Stimulated activated CD4-positive, alpha-beta T cell treated with anti-CD3 and anti-CD28 coated beads, TNF-alpha, amount 100 ng/mL, for 24 hours (primary cell): ENCODE data around the gene PROX1.

Experiments used
- DNase-seq, 3 experiments: peaks; one replicate each; pipeline ENCODE4 v3.0.0-alpha.2; 2020; ENCODE audit warnings: low read depth in 3 of 3

The PROX1 gene

DNA sequence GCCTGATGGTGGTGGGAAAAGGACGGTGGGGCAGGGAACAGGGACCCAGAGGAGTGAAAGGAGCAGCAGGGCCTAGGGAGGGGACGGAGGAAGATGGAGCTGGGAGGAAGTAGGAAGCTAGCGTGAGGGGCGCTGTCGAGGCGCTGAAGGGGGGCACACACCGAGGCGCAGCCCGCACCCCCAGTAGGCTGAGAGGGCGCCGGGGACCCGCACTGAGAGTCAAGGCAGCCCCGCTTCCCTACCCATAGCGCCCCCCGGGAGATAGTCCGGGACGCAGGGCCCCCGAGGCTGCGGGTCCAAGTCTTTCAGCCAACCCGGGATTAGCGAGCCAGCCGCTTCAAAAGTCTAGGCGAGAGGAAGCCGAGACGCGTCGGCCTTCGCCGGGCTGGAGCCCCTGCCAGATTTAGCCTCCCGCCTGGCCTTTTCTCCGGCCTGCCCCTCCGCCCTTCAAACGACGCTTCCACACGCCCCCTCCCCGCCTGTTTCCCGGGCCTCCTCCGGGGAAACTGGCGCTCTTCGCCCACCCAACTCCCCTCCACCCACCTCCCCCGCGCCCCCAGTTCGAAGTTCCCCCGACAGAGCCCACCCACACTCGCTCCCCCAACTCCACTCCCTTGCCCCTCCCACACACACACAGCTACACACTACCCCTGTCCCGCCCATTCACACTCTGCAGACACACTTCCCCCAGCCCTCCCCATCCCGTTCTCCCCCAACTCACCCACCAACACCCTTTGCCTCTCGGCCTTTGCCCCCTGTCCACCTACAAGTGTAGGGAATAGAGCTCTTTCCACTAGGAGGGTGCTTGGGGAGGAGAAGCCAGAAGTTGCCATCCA, 7.8 kb upstream of the PROX1 start:
- no peak for DNase-seq

DNA sequence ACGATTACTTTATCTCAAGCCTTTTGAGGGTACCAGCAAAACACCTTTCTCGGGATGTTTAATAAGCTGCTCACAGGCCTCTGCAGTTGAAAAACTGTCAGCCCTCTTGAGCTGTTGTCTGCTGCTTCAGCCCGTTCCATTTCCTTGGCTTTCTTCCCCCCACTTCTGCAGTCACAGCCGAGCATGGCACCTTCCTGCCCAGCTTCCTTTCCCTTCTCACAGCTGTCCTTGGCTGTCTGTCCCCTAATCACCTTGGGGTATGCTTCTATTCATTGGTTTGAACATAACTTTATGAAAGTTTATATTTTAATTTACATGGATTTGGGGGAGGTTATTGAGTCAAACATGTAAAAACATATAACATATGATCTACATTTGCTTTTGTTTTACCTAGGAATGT, 6.9 kb upstream of the PROX1 start:
- DNase-seq = no peak

DNA sequence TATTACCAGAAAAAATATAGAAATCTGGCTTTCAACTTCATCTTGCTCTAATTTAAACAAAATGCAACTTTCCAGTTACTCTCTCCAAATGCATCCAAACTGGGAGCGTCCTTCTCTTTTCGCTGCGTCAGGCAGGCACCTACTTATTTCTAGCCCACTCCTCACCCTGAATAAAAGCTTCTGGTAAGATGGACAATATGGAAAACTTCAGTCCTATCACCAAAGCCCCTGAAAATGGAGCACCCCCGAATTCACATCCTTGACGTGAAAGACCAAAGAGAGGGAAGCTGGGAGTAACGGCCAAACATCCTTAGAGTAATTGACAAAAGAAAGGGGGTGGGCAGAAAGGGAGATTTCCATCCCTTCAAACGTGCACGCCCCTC, 5.5 kb upstream of the PROX1 start:
- no peak for DNase-seq

DNA sequence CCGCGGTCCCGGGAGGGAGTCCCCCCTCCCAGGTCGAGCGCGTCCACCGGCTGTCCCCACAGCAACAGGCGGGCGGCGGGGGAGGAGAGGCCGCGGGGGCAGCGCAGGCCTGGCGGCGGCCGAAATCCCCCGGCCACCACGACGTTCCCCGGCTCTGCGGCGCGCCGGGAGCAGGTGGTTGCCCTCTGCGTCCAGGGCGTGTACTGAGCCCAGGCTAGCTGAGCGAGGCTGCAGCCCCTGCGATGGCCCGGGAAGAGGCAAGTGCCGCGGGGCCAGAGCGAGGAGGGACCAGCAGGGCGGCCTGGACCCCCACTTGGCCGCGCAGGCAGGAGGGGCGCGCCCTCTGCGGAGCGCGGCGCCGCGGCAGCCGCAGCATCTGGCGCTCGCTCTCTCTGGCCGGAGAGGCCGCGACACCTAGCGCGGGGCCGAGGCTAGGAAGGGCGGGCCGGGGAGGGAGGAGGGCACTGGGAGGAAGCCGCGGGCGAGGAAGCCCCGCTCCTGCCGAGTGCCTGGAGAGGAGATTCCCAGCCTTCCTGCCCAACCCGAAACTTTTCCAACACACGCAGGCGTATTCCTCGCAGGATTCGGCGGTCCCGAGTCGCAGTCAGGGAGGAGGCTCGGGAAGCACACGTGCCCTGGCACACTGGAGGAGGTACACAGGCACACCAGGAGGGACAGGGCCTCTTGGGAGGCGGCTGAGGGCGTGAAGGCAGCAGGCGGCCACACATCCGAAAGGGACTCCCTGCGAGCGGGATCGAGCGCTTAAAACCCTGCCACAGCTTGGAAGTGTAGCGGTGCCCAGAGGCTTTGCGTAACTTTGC, 4.9 kb upstream of the PROX1 start:
- DNase-seq = no peak

DNA sequence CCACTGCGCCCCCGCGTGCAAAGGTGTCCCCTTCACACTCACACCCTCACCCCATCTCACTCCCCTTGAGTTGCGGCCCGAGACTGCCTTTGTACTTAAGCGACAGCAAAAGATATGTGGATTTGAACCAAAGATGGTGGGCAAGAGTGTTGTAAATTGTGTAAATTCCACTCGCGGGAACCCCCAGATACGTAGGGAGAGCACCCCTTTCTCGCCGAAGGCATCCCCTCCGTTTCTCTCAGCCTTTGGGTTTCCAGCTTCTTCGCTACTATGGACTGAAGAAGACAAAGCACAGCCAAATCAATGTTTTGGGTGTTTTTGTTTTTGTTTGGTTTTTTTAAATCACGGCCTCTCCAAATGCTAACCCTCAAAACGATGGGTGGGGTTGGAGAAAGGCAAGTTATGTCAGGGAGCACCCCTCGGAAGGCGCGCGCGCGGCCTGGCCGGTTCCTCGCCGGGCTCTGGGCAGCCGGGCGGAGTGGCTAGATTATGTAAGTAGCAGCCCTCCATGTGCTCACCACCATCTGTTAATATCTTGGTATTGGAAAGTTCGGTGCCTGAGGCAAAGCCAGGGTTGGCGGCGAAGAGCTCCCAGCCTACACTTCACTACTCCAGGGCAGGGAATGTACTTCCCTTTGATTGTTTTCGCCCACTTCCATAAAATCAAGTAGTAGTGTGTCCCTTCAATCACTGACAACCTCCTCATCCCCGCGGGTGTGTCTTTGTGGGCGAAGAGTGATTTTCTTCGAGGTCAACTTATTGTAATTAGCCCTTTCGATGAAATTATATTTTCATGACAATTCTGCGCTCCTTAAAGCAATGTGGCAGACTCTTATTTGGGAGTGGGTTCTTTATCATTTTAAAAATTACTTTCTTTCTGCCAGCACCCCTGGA, 4.0 kb upstream of the PROX1 start:
- no peak for DNase-seq

DNA sequence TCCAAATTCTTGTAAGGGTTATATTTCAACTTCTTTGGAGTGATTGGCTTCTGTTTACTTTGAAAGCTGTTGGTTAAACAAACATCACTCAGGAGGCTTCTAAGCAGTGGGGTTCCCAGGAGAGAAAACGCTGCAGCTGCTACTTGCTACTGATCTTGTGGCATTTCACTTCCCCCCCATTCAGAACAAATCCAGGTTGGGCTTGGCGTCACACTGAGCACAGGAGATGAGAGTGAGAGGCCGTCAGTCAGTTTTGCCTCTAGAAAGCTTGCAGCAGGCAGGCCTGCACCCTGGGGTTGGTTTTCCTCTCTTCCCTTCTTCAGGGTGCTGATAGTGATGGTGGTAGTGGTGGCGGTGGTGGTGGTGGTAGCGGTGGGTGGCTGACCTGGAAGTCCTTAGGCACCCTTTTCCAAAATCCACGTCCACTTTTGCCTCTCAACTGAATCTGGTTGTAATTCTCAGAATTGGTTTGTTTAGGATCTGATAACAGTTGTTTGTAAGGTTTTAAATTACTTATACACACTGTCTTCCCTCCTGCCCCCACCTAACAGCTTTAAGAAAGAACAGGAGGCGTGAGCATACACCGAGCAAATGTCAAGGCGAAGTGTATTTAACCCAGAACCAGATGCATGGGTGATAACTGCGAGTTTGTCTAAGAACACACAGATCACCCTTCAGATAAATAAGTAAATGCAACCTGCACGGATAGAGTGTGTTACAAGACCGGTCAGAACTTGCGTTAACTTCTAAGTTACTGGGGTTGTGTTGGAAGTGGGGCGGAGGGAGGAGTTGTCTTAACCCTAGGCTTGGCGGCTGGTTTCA, 3.2 kb upstream of the PROX1 start:
- DNase-seq = no peak

DNA sequence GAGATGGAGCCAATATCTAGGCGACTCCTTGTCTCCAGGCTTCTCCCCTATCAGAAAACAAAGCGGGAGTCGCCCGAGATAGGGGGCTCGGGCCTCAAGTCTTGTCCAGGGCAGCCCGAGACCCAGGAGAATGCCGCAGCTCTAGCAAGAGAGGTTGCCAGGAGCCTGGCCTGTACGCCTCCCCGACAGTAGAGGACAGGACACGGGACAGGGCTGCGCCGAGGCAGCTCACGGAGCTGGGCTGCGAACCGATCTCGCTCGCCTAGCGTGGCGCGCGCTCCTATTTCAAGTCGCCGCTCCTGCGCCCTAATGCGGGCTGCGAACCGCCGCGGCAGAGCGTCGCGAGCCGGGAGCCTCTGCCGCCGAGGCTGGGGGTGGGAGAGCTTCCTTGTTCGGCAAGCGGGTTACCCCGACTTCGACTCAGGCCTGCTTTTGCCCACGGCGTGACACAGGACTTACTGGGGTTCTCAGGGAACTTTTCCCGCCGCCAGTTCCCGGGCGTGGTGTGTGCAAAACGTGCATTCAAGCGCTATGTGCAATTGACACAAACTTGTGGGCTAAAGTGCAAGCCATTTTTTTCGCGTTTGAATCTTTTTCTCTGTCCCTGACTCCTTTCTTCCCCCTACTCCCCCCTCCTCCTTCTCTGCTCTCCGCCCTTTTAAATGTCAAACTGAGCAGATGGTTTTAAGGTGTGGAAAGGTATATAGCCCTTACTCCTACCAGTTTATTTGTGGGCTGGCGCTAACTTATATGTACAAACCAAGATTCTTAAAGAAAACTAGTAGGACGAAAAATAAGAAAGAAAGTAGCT, 2.4 kb upstream of the PROX1 start:
- DNase-seq = peak in 1 of 3 experiments; percentile 15

DNA sequence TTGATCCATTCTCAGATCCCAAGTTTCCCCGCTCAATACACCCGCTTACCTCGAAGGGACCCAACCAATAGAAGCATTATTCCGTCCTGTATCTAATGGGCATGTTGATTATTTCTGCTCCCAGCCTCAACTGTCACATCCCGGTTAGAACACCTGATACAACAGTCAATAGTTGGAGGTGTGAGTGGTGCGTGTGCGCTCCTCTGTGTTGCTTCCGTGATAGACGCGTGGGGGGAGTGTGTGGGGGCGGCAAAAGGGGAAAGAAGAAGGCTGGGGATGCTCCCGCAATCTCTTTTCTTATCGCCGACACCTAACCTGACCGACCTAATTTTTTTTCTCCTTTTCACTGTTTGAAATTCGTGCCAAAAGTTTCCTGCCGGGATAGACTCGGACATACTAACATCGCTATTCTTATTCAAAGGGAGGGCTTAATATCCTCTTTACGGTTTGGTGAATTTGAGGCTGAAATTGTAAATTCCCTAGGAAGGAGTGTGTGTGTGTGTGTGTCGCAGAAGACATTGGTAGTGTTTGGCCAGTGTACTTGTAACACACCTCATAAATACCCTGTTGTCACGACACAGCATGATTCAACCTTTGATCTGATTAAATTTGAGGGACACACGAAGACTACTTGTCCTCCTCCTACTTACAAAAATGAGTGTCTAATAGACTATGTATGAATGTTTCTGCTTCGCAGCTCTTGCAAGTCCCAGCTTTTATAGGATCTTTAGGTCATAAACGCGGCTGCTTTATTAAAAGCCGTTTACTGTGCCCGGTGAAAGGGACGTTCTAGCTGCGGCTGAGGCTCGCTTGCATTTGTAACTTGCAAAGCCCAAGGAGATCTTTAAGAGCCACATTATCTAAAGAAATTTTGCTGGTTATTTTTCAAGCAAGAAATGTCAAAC, 1.5 kb upstream of the PROX1 start:
- no peak for DNase-seq

DNA sequence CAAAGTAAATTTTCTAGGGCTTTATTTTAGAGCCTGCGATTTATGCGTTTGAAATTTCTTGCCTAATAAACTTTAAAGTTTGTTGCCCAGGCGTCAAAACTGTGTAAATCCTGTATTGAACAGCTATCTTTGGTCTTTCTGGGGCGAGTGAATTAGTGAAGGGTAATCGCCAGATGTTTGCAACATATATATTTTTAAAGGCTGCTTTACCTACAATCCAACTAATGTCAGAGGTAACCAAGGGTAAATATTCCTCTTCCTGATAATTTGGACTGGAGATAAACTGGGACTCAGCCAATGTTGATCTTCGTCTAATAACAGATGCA, 885 bp upstream of the PROX1 start:
- DNase-seq = no peak

DNA sequence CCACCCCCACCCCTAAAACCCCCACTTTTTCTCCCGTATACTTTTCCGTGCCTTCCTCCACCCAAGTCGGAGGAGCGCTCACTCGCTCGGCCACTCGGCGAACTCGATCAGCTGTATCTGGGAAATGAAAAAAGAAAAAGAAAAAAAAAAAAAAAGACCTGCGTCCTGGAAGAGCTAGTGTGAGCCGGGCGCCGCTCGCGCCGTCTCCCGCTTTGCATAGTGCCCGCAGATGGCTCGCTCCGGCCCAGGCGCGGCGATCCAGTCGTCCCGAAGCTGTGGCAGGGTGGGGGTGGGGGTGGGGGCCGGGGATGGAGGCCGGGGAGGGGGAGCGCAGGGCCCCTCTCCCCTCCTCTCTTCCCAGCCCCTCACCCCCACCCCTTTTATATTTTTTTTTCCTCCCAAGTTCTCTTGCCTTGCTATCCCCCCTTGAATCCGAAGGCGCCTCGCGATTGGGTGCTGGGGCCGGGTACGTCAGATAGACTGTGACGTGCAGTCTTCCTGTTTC, 299 bp upstream of the PROX1 start:
- peak in 2 of 3 experiments; percentile 7 to 44 for DNase-seq

DNA sequence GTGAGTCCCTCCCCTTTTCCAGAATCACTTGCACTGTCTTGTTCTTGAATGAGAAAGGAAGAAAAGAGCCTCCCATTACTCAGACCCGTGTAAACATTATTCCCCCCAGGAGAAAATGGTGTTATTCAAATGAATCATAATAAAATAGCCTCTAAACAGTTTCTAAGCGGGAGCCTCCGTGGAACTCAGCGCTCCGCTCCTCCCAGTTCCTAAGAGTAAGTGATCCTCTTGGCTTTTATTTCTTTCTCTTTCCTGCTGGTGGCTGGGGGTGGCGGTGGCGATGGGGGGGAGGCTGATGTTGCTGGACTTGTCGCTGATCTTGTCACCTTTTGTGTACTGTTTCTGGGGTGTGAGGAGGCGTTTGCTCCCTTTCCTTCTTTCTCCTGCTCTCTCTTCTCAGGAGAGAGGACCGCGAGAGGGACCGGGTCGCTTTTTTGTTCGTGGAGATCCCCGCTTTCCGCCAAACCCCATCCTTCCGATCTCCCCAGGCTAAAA, 781 bp downstream of the PROX1 start:
- DNase-seq = no peak

DNA sequence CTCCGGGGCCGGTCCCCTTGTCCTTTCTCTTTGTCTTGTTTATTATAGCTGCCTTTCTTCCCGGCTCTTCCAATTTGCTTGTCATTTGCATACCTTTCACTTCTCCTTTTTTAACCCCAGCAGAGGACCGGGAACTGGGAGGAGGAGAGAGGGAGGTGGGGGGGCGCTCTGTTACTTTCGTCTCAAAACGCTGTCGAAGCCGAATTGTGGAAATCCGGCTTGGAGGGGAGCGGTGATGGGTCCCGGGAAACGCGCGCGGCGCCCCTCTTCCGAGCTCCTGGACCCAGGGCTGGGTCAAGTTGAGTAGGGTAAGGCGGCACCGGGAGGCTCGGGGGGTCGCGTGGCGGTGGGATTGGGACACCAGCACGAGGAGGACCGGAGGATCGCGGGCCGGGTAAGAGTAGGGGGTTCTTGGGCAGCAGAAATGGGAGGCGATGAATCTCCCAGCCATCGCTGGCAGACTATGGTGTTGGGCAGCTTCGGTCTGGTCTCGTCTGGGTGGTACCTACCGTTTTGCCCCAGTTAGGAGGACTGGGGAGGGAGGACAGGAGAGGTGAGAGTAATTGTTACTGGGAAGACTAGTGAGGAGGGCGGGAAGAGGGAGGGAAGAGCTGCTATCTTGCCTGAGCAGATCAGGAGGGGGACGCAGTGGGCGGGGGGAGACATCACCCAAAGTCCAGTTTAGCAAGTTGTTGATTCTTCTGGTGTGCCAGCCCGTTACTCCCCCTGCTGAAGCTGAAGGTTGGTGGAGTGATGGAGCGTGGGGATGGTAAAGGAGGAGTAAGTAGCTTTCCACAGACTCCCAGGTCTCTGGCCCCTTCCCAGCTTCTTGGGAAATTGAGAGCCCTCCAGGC, 1.5 kb downstream of the PROX1 start:
- DNase-seq = no peak

DNA sequence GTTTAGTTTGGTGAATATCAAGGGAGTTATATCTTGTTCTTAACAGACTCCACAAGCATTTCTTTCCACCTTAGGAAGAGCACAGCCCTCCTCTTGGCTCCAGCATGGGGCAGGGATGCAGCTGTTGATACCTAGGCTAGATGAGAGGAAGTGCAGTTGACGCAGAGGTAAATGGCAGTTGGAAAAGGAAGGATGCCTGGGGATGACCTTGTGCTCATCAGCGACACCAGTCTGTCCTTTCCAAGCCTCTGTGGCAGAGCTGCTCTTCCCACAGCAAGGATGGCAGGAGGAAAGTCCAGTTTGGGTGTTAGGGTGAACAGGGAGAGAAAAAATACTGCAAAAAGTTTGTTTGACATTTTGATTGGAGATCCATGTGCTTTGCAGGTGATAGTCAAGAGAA, 6.2 kb downstream of the PROX1 start:
- no peak for DNase-seq

DNA sequence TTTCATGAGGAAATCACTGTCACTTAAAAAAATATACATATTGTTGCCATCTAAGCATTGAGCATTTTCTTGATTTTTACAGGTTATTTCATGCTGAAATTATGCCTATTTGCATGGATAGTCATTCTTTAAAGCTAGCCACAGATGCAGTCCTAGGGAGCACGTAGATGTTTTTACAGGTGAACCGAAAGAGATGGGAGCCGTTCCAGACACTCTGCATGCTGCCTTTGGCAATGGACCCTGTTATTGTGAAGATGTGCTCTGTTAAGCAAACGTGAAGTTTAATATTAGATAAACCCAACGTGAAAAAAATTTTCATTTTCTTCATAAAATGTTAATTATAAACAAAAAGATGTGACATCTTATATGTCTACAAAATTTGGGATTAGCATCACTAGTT, 7.1 kb downstream of the PROX1 start:
- no peak for DNase-seq

DNA sequence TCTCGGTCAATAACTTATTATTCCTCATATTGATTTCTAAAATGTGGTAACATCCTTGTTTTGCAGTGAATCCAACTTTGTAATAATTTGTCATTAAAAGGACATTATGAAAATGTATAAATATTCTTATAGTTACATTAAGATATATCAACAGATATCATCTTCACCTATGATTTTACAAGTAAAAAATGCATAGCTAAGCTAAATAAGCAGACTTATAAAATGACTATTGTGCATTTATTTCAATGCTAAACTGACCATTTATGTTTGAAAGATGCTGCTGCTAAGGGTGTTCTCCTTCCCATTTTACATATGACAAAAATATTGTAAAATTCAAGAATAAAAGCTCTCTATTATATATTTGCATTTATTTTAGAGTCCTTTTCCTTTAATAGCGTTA, 7.8 kb downstream of the PROX1 start:
- DNase-seq = no peak

DNA sequence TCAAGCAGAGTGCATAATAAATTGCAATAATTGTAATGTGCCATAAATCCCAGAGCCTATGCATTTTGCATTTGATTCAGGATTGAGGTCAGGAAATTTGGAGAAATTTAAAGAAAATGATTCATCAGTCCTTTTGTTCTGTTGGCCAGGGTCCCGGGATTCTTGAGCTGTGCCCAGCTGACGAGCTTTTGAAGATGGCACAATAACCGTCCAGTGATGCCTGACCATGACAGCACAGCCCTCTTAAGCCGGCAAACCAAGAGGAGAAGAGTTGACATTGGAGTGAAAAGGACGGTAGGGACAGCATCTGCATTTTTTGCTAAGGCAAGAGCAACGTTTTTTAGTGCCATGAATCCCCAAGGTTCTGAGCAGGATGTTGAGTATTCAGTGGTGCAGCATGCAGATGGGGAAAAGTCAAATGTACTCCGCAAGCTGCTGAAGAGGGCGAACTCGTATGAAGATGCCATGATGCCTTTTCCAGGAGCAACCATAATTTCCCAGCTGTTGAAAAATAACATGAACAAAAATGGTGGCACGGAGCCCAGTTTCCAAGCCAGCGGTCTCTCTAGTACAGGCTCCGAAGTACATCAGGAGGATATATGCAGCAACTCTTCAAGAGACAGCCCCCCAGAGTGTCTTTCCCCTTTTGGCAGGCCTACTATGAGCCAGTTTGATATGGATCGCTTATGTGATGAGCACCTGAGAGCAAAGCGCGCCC, 8.7 kb downstream of the PROX1 start:
- no peak for DNase-seq

DNA sequence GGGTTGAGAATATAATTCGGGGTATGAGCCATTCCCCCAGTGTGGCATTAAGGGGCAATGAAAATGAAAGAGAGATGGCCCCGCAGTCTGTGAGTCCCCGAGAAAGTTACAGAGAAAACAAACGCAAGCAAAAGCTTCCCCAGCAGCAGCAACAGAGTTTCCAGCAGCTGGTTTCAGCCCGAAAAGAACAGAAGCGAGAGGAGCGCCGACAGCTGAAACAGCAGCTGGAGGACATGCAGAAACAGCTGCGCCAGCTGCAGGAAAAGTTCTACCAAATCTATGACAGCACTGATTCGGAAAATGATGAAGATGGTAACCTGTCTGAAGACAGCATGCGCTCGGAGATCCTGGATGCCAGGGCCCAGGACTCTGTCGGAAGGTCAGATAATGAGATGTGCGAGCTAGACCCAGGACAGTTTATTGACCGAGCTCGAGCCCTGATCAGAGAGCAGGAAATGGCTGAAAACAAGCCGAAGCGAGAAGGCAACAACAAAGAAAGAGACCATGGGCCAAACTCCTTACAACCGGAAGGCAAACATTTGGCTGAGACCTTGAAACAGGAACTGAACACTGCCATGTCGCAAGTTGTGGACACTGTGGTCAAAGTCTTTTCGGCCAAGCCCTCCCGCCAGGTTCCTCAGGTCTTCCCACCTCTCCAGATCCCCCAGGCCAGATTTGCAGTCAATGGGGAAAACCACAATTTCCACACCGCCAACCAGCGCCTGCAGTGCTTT, 9.4 kb downstream of the PROX1 start:
- no peak for DNase-seq
